GM19239 (cell line): ENCODE data around the gene NUP62.

Experiments used
- DNase-seq: peaks from one replicate; pipeline ENCODE4 v3.0.0; 2011; ENCODE audit warnings: low spot score; ENCODE audit not compliant: insufficient read length
- FAIRE-seq: peaks from 2 replicates; lab custom pipeline; 2011; peaks lifted over from hg19 to GRCh38; lab: Jason Lieb, UNC

Gene NUP62

DNA sequence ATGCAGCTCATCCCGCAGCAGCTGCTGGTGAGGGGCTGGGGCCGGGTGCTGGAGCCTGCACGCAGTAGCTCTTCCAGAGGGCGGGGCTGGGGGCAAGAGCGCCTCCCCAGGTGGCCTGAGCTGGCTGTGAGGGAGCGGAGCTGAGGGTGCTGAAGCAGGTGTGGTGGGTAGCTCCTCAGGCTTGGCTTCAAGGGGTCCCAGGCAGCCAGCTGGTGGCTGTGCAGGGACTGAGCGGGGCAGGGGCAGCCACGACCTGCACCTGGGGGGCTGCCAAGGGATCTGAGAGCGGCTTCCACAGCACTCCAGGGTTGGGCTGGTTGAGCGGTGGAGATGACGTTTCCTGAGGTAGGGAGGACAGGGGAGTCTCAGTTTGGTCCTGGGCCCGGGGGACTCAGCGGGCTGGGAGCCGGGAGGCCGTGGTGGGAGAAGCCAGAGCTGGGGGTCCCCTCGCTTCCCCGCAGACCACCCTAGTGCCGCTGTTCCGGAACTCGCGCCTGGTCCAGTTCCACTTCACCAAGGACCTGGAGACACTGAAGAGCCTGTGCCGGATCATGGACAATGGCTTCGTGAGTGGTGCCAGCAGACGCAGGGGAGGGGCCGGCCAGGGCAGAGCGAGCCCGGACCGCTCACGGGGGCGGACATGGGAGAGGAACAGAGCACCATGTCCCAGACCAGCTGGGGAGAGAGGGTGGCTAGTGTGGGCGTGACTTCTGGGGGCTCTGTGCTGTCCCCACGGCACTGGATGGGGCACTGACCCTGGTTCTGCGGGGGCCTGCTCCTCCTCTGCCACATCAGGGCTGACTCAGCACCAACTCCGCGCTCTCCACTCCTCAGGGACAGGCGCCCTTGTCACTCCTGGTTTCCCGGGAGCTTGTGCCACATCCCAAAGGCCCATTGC is 71.0 kb downstream of the NUP62 start:
- no peak for FAIRE-seq
- no peak for DNase-seq

DNA sequence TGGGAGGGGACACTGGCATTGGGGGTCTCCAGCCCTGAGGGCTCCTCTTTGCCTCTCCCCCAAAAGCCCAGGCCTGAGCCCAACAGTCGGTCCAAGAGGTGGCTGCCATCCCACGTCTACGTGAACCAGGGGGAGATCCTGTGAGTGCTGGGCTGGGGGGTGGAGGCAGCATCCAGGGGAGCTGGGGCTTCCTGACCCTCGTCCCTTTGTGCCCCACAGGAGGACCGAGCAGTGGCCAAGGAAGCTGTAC is 71.5 kb downstream of the NUP62 start:
- DNase-seq (no peak), FAIRE-seq (no peak)

DNA sequence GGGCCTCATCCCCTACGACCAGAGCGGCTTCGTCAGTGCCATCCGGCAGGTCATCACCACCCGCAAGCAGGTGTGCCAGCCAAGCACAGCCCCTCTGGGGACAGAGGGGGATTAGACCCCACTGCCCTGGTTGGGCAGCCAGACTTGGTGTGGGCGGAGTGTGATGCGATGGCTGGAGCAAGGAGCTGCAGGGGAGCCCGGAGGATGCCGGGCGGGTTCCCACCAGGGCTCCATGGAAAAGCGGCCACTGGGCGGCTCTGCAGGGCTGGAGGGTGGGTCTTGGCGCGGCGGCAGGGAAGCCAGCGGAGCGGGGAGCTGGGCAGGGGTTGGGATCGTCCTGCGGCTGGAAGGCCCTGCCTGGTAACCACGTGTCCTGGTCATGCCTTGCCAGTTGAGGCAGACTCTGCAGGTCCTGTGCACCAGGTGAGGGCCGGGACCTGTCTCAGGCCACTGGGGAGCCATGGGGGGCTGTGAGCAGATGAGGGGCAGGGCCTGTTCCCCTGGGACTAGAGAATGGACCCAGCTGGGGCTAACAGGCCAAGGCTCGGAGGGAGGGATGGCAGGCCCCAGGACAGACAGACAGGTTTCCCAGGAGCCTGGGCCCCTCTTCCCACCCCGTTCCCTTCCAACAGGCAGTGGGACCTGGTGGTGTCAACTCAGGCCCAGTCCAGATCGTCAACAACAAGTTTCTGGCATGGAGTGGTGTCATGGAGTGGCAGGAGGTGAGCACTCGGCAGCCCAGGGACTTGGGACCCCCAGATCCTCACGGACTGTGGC is 72.1 kb downstream of the NUP62 start:
- DNase-seq (no peak), FAIRE-seq (no peak)
